ENCODE measurements around the gene ZNF69. TPM values are rescaled to one million over a fixed set of nuclear protein-coding genes. Genes with fewer than 3 reads are reported as not detected.
A peak's percentile ranks its signal among the peaks of the same experiment; 100 is the strongest.

Gene ZNF69
- total and polyA plus RNA-seq, 2 of the 13 experiments (the other 11 are each of a cell fraction or from before 2014, with no cell fraction given), result 9.6 to 21.0 TPM

DNA sequence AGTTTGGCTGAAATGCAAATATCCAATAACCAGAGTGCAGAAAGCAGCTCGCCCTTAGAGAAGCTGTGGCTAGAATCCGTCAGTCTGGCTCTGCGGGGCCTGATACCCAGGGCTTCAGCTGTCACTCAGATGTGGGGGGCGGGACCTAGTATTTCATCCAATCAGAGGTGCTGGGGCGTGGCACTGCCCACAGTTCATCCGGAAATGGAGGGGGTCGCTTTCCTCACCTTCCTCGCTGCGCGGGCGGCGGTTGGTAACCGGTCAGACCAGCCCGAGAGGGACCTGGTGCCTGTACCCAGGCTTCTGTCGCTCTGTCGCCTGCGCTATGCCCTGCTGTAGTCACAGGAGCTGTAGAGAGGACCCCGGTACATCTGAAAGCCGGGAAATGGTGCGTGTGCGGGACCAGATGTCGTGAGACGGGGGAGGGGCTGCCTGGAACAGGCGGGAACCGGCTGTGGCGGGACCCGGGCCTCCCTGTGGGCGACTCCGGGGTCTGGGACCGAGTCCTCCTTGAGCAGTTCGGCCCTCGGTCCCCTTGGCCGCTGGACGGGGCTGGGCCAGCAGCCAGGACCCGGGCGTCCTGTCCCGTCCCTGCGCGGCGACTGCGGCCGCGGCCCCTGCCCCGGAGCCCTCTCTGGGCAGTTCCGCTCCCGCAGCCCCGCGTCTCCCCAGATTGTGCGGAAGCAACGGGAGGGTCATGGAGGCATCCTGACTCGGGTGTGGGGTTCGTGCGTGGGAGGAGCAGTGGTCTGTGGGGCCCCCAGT, 37.5 kb downstream of the ZNF69 start, which contains the start of gene ZNF700 (continued):
- TF ChIP-seq U2AF2 (IDR thresholded peaks at IDR 0.05; ENCODE audit: low read depth, low read length) (no peak), ZNF678 (CRISPR knock-in tag; IDR thresholded peaks at IDR 0.05) (no peak; the same call in 1 of the 2 replicates), SP2 (CRISPR knock-in tag; IDR thresholded peaks at IDR 0.05) (peak; percentile 80), ZNF550 (CRISPR knock-in tag; IDR thresholded peaks at IDR 0.05; ENCODE audit: borderline replicate concordance) (no peak), RFX5 (IDR thresholded peaks at IDR 0.05; ENCODE audit: low read depth, low read length) (no peak), ZNF607 (CRISPR knock-in tag; IDR thresholded peaks at IDR 0.05; ENCODE audit: borderline replicate concordance) (no peak), ZNF776 (CRISPR knock-in tag; IDR thresholded peaks at IDR 0.05) (no peak), SP5 (CRISPR knock-in tag; IDR thresholded peaks at IDR 0.05; ENCODE audit: borderline replicate concordance, low read depth) (peak; percentile 91), JUNB (CRISPR knock-in tag; IDR thresholded peaks at IDR 0.05; ENCODE audit: borderline replicate concordance) (no peak), YEATS2 (CRISPR knock-in tag; IDR thresholded peaks at IDR 0.05; ENCODE audit: borderline replicate concordance) (peak; percentile 42; the same call in 1 of the 2 replicates), ZNF484 (CRISPR knock-in tag; IDR thresholded peaks at IDR 0.05; ENCODE audit: borderline replicate concordance, low read depth) (no peak), SATB2 (CRISPR knock-in tag; IDR thresholded peaks at IDR 0.05) (no peak), NR2C2 (CRISPR knock-in tag; IDR thresholded peaks at IDR 0.05; ENCODE audit: borderline replicate concordance) (peak; percentile 71; the same call in 1 of the 2 replicates), DPF2 (CRISPR knock-in tag; IDR thresholded peaks at IDR 0.05; ENCODE audit: borderline replicate concordance, low read depth) (no peak), RAD21 (CRISPR knock-in tag; IDR thresholded peaks at IDR 0.05) (peak; percentile 35)
- TF ChIP-seq, protein P1, sequence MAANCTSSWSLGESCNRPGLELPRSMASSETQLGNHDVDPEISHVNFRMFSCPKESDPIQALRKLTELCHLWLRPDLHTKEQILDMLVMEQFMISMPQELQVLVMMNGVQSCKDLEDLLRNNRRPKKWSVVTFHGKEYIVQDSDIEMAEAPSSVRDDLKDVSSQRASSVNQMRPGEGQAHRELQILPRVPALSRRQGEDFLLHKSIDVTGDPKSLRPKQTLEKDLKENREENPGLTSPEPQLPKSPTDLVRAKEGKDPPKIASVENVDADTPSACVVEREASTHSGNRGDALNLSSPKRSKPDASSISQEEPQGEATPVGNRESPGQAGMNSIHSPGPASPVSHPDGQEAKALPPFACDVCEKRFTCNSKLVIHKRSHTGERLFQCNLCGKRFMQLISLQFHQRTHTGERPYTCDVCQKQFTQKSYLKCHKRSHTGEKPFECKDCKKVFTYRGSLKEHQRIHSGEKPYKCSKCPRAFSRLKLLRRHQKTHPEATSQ (CRISPR knock-in tag; IDR thresholded peaks at IDR 0.05; ENCODE audit: borderline replicate concordance), result 0 out of 2 replicates have a peak, but pooled peaks have one; percentile 55
- TF ChIP-seq, protein P2, sequence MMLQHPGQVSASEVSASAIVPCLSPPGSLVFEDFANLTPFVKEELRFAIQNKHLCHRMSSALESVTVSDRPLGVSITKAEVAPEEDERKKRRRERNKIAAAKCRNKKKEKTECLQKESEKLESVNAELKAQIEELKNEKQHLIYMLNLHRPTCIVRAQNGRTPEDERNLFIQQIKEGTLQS (CRISPR knock-in tag; IDR thresholded peaks at IDR 0.05), result no peak
- TF ChIP-seq, protein P3, sequence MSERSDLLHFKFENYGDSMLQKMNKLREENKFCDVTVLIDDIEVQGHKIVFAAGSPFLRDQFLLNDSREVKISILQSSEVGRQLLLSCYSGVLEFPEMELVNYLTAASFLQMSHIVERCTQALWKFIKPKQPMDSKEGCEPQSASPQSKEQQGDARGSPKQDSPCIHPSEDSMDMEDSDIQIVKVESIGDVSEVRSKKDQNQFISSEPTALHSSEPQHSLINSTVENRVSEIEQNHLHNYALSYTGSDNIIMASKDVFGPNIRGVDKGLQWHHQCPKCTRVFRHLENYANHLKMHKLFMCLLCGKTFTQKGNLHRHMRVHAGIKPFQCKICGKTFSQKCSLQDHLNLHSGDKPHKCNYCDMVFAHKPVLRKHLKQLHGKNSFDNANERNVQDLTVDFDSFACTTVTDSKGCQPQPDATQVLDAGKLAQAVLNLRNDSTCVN (CRISPR knock-in tag; IDR thresholded peaks at IDR 0.05; ENCODE audit: borderline replicate concordance), result no peak
- TF ChIP-seq, protein P4, sequence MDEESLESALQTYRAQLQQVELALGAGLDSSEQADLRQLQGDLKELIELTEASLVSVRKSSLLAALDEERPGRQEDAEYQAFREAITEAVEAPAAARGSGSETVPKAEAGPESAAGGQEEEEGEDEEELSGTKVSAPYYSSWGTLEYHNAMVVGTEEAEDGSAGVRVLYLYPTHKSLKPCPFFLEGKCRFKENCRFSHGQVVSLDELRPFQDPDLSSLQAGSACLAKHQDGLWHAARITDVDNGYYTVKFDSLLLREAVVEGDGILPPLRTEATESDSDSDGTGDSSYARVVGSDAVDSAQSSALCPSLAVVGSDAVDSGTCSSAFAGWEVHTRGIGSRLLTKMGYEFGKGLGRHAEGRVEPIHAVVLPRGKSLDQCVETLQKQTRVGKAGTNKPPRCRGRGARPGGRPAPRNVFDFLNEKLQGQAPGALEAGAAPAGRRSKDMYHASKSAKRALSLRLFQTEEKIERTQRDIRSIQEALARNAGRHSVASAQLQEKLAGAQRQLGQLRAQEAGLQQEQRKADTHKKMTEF (CRISPR knock-in tag; IDR thresholded peaks at IDR 0.05), result peak; percentile 80; the same call in 1 of the 2 replicates
- TF ChIP-seq, protein P5, sequence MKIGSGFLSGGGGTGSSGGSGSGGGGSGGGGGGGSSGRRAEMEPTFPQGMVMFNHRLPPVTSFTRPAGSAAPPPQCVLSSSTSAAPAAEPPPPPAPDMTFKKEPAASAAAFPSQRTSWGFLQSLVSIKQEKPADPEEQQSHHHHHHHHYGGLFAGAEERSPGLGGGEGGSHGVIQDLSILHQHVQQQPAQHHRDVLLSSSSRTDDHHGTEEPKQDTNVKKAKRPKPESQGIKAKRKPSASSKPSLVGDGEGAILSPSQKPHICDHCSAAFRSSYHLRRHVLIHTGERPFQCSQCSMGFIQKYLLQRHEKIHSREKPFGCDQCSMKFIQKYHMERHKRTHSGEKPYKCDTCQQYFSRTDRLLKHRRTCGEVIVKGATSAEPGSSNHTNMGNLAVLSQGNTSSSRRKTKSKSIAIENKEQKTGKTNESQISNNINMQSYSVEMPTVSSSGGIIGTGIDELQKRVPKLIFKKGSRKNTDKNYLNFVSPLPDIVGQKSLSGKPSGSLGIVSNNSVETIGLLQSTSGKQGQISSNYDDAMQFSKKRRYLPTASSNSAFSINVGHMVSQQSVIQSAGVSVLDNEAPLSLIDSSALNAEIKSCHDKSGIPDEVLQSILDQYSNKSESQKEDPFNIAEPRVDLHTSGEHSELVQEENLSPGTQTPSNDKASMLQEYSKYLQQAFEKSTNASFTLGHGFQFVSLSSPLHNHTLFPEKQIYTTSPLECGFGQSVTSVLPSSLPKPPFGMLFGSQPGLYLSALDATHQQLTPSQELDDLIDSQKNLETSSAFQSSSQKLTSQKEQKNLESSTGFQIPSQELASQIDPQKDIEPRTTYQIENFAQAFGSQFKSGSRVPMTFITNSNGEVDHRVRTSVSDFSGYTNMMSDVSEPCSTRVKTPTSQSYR (CRISPR knock-in tag; IDR thresholded peaks at IDR 0.05; ENCODE audit: borderline replicate concordance), result peak; percentile 89
